ENCODE data around the gene DPP10.
"Not testable (repeated sequence)": the region's sequence is repeated elsewhere in the genome, so short reads cannot be mapped to it uniquely, and the experiment has no call there.

DPP10 gene

DNA sequence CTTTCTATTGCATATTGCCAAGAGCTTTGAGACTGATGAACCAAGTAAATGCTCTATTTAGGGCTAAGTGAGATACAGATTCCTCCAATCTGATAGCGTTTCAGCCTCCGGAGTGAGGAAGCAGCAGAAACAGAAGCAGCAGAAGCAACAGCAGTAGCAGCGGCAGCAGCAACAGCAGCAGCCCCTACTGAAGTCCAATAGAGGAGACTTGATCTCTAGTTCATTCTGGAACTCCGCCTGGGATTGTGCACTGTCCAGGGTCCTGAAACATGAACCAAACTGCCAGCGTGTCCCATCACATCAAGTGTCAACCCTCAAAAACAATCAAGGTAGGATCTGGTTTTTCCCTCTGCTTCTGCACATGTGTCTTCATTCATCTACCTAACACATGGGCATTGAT is at the start of gene DPP10:
DPP10 (plus strand) TSS at position 132 of the 400 bp plus-strand sequence.
- DNase-seq: no peak

DNA sequence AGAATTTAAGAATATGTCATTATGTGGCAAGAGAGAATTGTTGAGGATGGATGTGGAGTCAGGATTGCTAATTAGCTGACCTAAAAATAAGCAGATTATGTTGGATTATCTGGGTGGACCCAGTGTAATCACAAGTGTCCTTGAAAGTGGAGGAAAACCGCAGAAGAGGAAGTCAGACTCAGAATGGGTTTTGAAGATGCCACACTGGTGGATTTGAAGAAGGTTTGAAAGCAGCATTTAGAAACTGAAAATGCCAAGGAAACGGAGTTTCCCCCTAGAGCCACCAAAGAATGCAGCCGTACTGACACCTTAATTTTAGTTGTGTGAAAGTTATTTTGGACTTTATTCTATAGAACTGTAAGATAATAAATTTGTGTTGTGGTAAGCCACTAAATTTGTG is 41.6 kb upstream of the DPP10 start:
- no peak for DNase-seq

DNA sequence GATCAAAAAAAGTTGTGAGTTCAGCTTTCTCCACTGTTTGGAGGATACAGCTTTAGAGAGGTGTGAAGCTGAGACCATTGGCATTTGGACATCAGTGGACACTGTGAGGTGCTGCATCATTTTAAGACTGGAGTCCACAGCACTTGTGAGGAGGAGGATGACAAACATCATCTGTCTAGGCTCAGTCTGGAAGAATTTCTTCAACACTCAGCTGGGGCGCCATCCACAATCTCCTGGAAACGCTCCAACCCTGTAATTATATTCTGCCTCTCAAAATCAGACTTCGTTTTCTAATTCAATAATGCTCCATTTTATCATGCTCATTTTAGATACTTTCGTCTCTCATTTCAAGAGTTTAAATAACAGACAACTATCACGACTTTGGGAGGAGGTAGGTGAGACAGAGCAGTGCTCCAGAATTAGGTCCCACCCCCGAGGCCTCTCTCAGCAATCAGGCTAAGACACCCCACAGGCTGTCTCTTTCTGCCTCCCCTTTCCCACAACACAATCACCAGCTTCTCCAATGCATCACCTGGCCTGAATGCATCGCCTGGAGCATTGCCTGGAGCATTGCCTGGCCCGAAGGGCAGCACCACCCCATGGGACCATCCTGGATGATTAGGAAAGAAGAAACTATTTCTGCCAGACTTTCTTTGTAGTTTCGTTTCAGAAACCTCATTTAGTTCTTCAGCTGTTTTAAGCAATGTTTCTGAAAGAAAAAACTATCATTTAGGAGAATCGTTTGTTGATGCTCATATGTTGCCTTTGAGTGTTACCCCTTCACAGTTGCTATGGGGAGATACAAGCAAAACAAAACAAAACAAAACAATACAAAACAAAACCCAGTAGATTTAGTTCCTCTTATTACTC is 37.0 kb upstream of the DPP10 start:
- DNase-seq: no peak

DNA sequence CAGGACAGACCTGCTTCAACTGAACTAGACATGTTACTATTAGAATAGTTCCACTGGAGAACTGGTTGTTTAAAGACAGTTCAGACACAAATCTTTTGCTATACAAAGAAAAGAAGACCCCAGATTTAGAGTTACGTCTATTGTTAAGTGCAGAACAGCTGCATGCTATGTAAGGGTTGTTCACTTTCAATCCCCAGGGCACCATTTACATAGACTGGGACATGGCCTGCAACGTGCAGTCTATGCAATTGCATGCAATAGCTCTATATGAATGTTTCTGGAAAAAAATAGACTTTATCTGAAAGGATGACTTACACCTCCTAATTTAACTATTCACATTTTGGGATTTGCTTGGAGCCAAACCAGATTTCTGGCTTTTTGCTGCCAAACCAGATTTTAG is 36.1 kb upstream of the DPP10 start:
- DNase-seq: no peak

DNA sequence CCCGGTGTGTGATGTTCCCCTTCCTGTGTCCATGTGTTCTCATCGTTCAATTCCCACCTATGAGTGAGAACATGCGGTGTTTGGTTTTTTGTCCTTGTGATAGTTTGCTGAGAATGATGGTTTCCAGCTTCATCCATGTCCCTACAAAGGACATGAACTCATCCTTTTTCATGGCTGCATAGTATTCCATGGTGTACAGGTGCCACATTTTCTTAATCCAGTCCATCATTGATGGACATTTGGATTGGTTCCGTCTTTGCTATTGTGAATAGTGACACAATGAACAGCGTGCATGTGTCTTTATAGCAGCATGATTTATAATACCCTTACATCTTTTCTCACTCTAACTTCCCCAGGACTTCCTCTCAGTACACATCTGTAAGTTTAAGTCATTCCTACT is 35.1 kb upstream of the DPP10 start:
- DNase-seq: not testable (repeated sequence)

DNA sequence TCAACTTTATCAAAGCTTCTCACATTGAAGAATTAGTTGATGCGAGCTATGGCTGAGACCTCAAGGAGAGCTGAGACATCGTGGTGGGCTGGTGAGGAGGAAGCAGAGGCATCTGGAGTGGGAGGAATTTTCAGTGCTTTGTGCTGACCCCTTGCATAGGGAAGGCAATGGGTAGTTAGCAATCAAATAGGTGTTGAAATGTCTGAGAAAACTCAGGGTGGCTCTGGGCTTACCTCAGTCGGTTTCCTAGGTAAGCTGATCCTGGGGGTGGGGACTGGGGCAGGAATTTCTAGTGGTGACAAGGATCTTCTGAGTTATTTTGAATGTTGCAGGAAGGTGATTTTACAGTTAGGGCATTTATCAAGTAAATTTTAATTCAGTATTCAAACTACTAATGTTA is 20.7 kb upstream of the DPP10 start:
- DNase-seq: no peak

DNA sequence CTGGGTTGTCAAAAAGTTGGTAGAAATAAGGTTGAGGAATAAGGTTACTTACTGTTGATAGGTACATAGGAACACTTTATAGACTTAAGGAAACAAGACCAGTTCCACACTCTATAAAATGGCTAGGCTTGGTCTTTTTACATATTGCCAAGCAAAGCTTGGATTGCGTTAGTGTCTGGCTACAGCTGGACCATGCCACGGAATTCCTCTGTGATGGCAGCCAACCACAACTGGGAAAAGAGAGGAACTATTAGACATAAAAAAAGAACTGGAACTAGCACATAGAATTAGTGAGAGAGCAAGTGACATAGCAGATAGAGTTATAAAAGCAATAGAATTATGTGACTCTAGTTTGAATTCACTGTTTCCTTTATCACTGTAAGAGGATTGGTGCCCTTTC is 17.7 kb upstream of the DPP10 start:
- no peak for DNase-seq

DNA sequence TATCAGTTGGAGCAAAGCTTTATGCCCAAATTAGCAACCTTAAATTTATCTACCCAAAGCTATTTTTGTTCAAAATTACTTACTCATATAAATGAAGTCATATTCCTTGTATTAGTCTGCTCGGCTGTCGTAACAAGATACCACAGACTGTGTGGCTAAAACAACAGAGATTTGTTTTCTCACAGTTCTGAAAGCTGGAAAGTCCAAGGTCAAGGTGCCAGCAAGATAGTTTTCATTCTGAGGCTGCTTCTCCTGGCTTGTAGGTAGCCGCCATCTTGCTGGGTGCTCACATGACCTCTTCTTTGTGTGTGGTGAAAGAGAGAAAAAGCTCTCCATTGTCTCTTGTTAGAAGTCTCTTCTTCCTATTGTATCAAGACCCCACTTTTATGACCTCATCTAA is 15.7 kb upstream of the DPP10 start:
- DNase-seq: no peak

DNA sequence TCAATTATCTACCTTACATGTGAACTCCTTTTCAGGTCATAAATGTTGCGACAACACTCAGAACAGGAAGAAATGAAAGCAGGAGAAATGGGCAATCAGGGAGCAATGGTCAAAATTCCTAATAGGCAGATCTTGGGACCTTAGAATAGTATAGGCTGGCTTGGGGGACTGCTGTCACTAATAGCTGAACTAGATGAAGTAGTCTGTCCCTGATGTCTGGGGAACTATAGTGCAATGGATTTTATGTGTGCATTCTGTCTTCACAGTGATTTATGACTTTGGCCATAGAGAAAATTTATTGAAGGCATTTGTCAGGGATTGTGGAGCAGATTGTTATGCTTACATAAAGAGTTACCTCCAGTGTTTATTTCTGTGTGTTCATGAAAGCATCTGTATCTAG is 6.1 kb upstream of the DPP10 start:
- DNase-seq: no peak

DNA sequence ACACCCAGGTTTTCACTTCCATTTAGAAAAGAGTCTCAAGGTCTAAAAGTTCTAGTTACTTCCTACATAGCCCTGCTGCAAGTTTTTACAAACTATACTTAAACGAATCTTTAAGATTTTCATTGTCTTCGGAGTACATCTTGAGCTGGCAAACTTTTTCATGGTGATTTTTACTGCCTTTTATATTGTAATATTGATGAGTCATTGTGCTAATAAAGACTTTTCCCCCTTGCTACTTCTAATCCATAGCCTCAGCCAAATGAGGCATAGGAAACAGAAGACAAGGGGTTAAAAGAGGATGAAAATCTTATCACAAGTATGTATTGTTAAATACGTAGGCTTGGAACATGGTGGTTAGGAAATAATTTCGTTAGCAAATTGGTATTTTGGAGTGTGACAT is 4.1 kb downstream of the DPP10 start:
- DNase-seq: no peak

DNA sequence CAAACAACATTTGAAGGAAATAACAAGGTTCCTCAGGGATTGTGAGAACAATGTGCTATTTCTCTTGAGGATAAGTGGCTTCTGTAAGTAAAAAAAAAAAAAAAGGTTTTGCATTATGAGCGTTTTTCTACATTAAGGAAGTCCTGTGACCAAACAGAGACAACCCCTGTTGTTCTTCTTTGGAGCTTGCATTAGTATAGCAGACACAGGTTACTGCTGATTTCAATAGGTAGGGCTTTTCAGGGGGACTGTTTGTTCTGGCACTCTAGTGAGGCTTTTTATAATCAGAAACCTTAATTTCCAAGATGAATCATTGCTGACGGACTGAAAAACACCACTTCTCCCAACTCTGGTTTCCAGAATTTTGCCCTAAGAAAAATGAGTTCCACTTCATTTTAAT is 8.2 kb downstream of the DPP10 start:
- DNase-seq: no peak

DNA sequence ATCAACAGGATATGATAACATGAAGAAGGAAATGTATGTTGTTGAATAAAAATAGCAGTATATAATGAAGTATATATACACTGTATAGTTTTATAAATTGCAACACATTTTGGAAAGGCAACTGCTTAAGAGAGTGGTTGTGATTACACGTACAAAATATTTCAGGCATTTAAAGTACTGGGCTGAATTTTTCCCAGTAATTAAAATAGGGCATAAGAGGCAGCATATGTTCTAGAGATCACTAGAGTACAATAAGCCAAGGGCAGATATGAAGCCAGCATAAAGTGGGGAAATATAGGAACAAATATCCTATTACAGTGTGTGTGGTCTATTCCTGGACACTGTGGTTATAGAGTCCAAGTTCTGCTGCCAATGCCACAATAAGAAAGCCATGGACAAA is 14.1 kb downstream of the DPP10 start:
- DNase-seq: no peak

DNA sequence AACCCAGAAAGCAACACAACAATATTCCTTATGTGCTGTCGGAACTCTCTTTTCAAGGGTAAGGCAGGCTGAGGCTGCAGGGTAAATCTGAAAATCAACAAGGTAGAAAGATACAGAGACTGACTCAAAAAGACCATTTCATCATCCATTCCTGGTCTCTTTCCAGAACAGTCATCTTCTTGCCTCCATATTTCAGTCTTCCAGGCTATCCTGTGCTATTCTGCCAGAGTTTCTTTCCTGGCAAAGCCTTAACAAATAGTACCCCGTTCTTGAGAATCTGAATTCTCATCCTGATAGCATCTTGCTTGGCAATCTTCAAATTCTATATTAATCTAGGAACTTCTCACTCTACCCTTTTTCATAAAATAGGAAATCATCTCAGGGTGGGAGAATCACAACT is 15.5 kb downstream of the DPP10 start:
- DNase-seq: no peak

DNA sequence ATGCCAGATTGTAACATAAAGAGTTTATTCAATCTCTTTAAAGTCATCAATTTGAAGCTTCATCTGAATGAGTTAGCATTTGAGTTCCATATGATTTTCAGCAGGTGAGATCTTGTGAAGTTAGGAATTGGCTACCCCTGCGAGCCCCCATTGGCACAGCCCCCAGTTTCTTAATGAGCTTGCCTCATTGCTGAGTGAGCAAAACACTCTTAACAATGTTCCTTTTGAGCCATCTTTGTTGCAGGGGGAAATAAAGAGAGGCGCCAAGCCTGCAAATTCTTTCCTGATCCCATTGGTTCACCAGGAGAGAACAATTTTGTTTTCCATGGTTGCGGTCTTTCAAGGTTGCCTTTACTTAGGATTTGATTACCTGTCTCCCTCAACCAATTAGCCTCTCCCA is 18.7 kb downstream of the DPP10 start:
- DNase-seq: no peak

DNA sequence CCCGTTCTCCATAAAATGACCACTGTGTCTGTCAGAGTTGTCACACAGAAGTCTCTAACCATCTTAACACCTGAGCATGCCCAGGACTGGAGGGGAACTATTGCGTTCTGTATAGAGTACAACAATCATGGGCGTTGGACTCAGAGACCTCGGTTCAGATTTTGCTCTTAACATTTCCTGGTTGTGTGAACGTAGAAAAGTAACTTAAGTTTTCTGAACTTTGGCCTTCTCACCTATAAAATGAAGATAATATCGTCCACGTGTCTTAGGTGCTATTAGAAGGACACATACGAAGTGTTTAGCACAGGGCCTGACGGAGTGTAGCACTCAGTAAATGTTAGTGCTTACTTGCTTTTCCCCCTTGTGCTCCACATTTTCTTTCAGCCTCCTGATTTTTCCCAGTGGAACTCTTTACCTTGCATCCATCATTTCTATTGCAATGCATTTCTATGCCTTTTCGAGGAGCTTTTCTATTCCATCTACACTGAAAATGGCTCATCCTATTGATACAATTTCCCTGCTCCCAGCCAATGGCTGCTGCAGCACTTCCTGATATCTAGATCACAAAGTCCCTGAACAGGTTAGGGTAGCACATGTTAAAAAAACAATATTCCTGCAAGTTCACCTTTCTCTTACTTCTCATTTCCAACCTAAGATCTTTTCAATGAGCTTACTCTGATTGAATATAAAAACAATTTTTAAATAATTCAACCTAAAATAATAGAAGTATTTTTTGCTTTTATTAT is 22.7 kb downstream of the DPP10 start:
- no peak for DNase-seq

DNA sequence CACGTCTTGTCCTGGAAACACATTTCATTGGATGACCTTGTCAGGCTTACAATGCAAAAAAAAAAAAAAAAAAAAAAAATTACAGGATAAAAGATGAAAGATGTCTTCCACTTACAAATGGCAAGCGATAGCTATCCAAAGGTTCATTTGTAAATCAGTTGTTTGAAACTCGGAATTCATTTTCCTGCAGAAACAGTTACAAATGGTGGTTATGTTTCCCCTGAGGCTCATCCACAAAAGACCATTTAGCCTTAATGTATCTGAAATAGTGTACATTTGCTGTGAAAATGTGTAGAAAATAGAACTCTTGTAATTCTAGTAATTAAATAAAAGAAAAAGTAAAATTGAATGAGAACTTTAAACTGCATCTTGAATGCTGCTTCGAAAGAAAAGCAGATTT is 25.9 kb downstream of the DPP10 start:
- DNase-seq: no peak

DNA sequence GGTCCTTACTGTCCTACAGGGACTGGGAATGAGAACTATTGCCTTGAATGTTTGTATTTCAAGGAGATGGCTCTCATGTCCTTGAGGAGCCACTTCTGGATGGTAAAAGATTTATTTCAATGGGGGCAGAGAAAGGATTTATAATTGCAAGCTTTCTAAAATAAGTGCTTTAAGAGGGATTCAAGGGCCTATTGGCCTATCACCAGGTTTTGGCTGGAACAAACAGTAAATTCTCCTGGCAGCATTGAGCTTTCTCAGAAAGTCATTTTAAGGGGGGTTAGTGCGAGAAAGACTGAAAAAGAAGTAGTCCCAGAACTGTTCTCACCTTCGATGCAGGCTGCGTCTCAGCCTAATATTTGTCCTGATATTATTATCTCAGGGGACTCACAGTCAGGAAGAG is 29.8 kb downstream of the DPP10 start:
- no peak for DNase-seq

DNA sequence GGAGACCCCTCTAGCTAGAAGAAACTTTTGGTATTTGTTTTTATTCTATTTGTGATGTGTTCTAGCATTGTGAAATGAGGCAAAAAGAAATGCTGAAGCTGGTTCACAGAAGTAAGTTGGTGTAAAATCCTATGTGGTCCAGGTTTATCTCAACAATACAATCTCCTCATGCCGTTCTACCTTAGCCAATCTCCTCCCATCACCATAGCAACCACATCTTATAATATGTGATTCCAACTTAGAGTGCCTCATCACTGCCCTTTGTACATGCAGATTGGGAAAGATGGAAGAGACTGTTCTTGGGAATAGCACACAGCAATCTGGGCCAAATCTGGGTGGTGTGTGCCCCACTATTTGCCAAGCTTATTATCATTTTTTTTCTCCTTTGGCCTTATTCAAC is 30.3 kb downstream of the DPP10 start:
- DNase-seq: no peak

DNA sequence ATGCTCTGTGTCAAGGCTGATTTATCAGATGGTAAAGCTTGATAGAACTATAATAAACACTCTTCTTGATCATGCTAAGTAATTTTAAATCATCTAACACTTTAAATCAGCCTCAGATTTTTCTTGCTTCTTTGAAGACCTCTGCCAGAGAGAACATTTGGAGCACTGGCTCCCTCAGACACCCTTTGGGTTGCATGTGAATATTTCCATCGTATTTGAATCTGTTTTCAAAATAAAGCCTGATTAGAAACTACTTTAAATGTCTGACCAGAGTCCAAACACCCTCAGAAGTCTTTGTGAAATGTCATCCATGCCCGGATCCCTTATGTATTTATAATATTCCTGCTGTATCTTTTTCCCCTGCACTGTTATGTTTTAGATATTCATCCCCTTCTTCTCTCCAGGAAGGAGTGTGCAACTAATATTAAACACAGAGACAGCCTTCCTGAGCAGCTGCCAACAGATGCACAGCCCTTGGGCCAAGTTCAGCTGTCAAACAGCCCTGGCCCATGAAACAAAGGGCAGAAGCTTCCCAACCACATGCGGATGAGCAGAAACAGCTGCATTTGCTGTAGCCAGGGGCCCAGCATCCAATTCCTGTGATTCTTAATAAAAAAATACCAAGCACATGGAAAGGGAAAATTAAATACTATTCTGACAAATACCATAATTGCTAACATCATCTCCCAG is 46.5 kb downstream of the DPP10 start:
- no peak for DNase-seq

DNA sequence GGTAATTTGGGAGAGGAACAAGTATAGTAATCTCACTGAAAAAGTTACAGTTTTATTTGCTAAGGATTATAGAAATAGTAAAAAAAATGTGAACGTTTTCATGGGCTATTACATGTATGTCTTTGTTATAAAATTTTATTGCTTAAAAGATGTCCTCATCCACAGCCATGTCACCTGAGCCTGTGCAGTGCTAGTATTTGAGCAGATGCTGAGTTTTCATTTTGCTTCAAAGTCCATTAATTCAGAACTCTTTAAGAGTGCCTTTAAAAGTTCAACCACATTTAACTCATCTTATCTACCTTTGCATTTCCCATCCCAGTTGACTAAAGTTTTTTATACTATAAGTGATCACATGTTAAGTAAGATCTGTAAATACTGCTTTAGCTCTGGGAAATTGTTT is 52.6 kb downstream of the DPP10 start:
- no peak for DNase-seq

DNA sequence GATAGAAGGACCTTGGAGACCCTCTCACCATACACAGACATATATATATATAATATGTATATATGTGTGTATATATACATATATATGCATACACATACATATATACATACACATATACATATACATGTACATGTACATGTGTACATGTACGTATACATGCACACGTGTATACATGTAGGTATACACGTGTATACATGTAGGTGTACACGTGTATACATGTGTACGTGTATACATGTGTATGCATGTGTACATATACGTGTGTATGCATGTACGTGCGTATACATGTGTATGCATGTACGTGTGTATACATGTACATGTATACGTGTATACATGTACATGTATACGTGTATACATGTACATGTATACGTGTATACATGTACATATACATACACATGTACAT is 54.5 kb downstream of the DPP10 start:
- no peak for DNase-seq

DNA sequence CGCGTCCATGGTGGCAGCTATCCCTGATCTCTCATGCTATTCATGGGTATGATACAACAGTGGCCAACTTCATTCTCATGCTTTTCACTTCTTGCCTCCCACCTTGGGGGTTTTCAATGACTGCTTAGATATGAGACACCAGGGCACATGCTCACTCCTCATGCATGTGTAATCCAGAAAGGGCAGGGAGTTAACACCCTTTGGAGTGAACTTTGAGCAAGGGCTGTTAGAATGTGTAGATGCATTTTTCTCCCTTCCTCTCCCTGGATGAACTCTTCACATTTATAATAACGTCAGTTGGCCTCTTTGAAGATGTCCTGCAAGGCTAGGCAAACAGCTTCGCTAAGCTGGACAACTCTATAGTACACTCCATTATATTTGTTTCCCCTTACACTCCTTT is 56.7 kb downstream of the DPP10 start:
- DNase-seq: no peak

DNA sequence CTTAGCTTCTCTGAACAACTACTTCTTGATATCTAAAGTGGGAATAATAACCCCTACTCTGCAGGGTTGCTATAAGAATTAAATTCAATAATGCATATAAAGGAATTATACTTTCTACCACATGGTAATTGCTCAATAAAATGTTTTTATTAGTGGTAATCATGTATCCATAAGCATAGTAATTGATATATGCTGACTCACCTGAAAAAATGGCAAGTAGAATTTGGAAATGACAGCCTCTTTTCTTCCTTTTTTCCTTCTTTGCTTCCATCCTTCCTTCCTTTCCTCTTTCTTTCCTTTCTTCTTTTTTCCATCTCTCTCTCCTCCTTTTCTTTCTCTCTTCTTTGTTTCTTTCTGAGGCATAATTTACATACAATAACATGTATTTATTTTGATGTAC is 65.3 kb downstream of the DPP10 start:
- DNase-seq: no peak

DNA sequence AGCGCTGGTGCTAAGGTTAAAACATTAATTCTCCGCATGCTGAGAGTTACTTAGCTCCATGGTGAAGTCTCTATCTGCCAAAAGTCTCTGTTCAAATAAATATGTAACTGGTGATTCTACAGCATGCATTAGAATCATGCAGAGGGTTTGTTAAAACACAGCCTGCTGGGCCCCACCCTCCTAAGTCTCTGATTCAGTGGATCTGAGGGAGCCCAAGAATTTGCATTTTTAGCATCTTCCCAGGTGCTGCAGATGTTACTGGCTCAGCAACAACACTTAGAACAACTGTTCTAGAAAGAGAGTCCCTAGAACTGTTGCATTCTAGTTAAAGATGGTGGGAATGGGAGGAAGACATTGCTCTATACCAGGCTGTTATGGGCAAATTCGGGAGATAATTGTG is 73.4 kb downstream of the DPP10 start:
- no peak for DNase-seq
